HG03460 (cell line): ENCODE data around the gene GABRG3.

Experiments used
- ATAC-seq: cut with Tn5 transposase; IDR thresholded peaks from one replicate; pipeline ENCODE4 v1.9.1; 2021; ENCODE audit not compliant: unreplicated experiment

The GABRG3 gene

GRCh38 chr15:27541581-27541980, 570.6 kb downstream of the GABRG3 start:
- ATAC-seq: no peak

GRCh38 chr15:27545494-27546255, 574.7 kb downstream of the GABRG3 start:
- ATAC-seq: no peak

- no peak for ATAC-seq
Observed at GRCh38 chr15:27549746-27550145, 578.8 kb downstream of the GABRG3 start.

- no peak for ATAC-seq
Observed at GRCh38 chr15:27550635-27551034, 579.7 kb downstream of the GABRG3 start.

DNA sequence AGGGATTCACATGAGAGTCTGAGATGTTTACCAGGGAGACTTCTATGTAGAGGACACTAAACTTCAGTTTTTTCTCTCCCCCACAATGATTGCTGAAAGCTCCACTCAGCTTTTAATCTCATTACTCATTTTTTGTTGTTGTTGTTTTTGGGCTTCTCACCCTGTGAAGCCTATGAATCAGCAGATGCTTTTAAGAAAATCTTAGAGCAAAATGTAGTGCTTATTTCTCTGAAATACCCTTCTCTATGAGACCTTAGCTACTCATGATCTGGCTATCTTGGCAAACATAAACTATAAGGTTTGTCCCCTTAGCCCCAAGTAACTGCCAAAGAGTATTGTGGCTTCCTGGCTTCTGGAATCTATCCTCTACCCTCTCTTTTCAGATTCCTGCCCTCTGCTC, 590.8 kb downstream of the GABRG3 start:
- ATAC-seq: no peak

DNA sequence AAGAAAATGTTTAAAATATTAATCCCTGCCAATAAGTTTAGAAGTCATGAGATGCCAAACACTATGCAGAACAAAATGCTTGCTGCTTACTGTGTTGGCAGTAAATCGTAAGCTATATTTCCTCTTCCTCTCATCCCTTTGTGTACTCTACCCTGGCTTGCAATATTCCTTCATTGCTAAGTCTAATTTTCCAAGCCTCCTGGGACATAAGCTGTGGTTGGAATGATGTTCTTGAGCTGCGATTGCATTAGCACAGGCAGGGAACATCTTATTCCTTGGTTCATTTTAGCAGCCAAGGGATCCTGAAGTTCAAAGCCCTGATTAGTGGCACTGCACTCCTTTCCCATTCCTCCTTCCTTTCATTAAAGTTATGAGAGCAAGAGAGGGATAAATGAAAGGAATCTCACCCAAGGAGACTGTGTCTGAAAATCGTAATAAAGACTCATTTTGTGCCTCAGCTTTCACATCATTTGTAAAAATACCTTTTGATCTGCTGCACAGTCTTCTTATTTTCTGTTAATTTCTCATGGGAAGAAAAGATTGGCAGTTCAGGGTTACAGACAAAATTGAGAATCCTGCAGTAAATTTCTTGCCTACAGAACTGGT, 592.9 kb downstream of the GABRG3 start:
- no peak for ATAC-seq

- no peak for ATAC-seq
Observed at GRCh38 chr15:27564656-27565055, 593.7 kb downstream of the GABRG3 start.

DNA sequence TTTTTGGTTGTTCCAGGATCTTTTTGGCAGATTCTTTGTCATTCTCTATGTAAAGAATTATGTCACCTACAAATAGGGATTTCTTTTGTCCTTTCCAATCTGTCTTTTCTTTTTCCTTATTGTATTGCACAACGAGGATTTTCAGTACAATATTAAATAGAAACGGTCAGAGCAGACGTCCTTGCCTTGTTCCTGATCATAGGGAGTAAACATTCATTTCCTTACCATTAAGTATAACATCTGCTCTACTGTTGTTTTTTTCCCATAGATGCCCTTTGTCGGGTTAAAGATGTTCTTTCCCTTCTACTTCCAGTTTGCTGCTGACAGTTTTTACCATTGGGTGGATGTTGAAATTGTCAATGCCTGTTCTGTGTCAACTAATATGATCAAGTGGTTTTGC, 599.8 kb downstream of the GABRG3 start:
- no peak for ATAC-seq

GRCh38 chr15:27573805-27574485, 603.0 kb downstream of the GABRG3 start:
- no peak for ATAC-seq

DNA sequence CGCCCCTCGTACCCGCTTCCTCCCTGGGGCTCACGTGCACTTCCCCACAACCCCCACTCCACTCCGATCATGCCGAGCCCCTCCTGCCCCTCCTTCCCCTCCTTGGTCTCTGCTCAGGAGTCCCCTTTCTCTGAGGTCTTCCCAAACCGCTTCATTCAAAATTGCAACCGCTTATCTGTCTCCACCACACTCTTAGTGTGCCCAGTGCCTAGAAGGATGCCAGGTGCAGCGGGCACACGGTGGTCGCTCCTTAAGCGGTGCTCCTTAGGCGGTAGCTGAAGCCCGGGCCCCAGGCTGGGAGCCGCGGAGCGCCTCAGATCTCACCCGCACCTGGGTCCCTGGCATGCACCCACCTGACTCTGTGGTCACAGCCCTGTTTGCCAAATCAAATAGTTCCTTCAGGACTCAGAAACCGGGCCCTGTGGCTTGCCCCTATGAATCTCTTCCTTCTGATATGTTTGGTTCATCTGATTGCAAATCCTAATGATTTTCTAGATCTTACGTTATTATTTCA, 603.6 kb downstream of the GABRG3 start:
- no peak for ATAC-seq

DNA sequence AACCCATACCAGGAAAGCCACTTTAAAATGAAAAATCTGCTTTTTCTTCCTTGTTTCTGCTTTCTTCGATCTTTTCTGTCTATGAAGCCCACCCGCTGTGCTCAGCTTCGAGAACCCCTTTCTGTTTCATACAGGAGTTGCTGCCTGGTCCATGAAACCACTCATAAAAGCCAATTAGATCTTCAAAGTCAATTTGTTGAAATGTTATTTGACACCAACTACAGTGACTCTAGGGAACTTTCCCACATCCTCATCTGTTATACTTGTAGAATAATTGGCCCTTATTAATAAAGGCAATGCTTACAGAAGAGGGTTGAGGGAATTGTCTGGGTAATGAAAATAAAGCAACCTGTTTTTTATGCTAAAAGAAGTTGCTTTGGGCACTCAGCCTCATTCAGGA, 604.5 kb downstream of the GABRG3 start:
- ATAC-seq: no peak

DNA sequence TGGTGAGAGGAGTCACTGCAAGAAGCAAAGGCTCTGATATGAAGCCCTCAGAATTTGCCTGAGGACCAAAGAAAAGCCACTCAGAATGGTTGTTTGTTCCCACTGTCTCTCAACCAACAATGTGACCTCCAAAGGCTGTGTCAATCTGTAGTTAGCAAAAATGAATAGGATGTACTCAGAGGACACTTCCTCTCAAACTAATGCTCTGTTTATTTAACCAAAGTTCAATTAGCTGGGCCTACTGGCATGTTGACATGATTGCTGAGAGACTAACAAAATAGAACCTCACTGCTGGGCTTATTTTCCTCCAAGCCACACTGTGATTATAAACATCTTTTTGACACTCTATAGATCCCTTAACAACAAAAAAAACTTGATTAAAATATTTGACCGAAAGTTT, 605.6 kb downstream of the GABRG3 start:
- no peak for ATAC-seq

DNA sequence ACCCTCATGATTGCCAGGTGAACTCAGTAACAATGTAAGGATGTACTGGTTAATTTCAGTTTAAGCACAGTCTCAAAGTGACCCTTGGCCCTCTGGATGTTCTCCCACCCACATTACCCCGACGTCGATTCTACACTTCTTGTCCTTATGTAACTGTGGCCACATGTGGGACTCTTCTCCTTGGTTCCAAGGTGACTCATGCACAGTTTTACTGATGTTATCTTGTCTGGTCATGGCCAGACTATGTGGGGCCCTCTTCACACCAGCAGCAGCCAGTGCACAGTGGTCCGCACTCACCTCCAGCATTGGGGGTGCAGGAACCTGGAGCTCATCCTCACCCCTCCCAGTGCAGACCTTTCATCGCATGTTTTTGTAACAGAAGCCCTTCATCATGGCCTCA, 608.8 kb downstream of the GABRG3 start:
- ATAC-seq: no peak

DNA sequence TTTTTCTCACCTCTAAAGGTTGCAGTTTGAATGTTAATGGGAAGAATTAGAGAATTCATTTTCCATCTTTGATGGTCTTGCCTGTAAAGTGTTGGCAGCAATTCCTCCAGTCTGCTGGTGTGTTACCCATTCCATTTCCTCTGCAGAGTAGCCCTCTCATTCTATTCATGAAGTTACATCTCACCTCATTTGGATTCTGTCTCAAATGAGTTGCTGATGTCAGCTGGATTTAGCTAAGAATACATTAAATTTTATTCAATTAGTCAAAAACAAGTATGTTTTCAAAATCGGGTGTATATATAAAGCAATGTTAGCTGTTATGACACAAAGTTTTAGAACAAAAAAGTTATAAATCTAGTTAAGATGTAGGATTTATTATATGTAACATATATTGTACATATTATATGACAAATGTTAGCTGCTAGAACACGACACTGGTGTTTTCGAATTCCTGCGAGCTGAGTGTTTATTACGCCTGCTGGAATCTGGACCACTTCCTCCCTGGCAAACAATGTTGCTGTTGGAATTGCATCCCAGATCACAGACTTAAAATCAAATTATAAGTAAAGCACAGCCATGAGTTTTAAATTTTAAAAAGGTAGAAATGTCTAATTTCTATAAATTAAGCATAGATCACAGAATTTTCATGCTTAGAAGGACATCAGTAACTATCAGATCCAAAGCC, 611.9 kb downstream of the GABRG3 start:
- ATAC-seq: no peak

GRCh38 chr15:27583651-27584050, 612.7 kb downstream of the GABRG3 start:
- no peak for ATAC-seq

DNA sequence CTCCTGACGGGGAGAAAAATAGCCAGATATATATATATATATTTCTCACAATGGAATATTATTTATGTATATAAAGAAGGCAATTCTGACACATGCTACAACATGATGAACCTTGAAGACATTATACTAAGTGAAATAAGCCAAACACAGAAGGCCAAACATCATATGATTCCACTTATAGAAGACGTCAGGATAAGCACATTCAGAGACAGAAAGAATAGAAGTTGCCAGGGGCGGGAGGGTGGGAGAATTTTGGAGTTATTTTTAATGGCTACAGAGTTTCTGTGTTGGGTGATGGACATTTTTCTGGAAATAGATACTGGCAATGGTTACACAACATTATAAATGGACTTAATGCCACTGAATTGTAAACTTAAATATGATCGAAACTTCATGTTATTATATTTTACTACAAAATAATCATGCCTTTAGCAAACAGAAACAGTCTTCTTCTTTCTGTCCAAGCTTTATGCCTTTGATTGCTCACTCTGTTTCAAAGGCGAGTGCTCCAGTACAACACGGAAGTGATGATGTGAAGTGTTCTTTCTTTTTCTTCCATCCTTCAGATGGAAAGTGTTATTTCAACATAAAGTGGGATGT, 614.2 kb downstream of the GABRG3 start:
- no peak for ATAC-seq

DNA sequence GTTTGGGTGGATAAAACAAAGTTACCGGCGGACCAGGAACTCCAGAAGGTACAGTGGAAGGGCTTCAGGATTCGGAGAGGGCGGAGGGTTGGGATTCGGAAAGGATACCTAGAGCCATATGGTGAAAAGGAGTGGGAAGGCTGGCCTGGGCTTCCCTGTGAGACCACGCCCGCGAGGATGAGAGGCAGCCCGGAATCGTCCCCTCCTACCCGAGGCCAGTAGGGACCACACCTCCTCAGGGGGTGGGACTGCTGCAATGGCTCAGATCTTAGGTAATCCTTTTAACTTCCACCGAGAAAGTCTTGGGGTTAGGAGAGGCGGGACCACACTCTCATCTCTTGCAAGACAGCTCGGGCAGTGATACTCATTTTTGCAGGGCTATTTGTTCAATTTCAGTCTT, 616.8 kb downstream of the GABRG3 start:
- no peak for ATAC-seq

GRCh38 chr15:27589260-27589659, 618.3 kb downstream of the GABRG3 start:
- no peak for ATAC-seq

DNA sequence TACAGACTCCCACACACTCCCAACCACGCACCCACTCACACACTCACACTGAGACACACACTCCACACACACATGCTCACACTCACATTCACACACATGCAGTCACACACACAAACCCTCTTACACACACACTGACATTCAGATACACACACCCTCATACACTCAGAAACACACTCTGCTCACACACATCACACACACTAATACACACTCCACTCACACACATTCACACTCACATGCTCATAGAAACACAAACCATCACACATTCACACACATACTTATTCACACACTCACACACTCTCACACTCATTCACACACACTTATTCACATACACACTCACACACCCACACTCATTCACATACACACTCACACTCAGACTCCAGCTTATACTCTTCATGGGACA, 618.8 kb downstream of the GABRG3 start:
- no peak for ATAC-seq
